DOHH2 (cell line): ENCODE results near the gene PRODH.
"Not testable (repeated sequence)": the region's sequence is repeated elsewhere in the genome, so short reads cannot be mapped to it uniquely, and the experiment has no call there.

ENCODE experiments used
- H3F3A ChIP-seq: fragments of 200-600 bp; sonication (generic), shearing (Covaris generic); 2 replicates; pipeline ENCODE4 v1.6.0; 2016; ENCODE audit warnings: antibody characterized with exemption, mild to moderate bottlenecking; ENCODE audit not compliant: control insufficient read depth, insufficient read depth
- H3K27ac ChIP-seq: fragments of 200-600 bp; sonication (generic); 2 replicates; pipeline ENCODE4 v1.5.1; 2014; ENCODE audit warnings: low read depth, mild to moderate bottlenecking, low read length, moderate library complexity
- H3K27me3 ChIP-seq: fragments of 200-600 bp; sonication (generic); 2 replicates; pipeline ENCODE4 v1.6.1; 2014; ENCODE audit warnings: mild to moderate bottlenecking, low read length, mixed read lengths; ENCODE audit not compliant: control insufficient read depth
- H3K36me3 ChIP-seq: fragments of 200-600 bp; sonication (generic); 2 replicates; pipeline ENCODE4 v1.6.1; 2014; ENCODE audit warnings: mild to moderate bottlenecking, low read length, moderate library complexity, mixed read lengths; ENCODE audit not compliant: control insufficient read depth
- H3K4me1 ChIP-seq: fragments of 200-600 bp; sonication (generic); 2 replicates; pipeline ENCODE4 v1.6.1; 2014; ENCODE audit warnings: mild to moderate bottlenecking, low read length, mixed read lengths; ENCODE audit not compliant: control insufficient read depth
- H3K4me2 ChIP-seq: fragments of 200-600 bp; sonication (generic); 2 replicates; pipeline ENCODE4 v1.6.0; 2014; ENCODE audit warnings: mild to moderate bottlenecking, low read length, moderate library complexity
- H3K4me3 ChIP-seq: fragments of 200-600 bp; sonication (generic); 2 replicates; pipeline ENCODE4 v1.5.1; 2014; ENCODE audit warnings: mild to moderate bottlenecking, low read length, mixed read lengths
- H3K79me2 ChIP-seq: fragments of 200-600 bp; sonication (generic); 2 replicates; pipeline ENCODE4 v1.6.1; 2014; ENCODE audit warnings: mild to moderate bottlenecking, low read length, mixed read lengths; ENCODE audit not compliant: control insufficient read depth
- H3K9me2 ChIP-seq: fragments of 200-600 bp; sonication (generic); replicated peaks from 2 replicates; pipeline ENCODE4 v1.6.1; 2014; ENCODE audit warnings: mild to moderate bottlenecking, low read length, mixed read lengths; ENCODE audit not compliant: control insufficient read depth
- H3K9me3 ChIP-seq: fragments of 200-600 bp; sonication (generic); 2 replicates; pipeline ENCODE4 v1.6.1; 2014; ENCODE audit warnings: antibody characterized with exemption, low read length, mixed read lengths; ENCODE audit not compliant: control insufficient read depth, insufficient read depth
- H4K20me1 ChIP-seq: fragments of 200-600 bp; sonication (generic); 2 replicates; pipeline ENCODE4 v1.6.0; 2014; ENCODE audit warnings: low read depth, mild to moderate bottlenecking, antibody characterized with exemption, low read length, moderate library complexity; ENCODE audit not compliant: control insufficient read depth, insufficient read depth
- EZH2phosphoT487 ChIP-seq: fragments of 200-600 bp; sonication (generic); IDR thresholded peaks from 2 replicates; pipeline ENCODE4 v1.6.1; 2017; ENCODE audit warnings: borderline replicate concordance, mild to moderate bottlenecking, antibody characterized with exemption, low read length, moderate library complexity, mixed read lengths
- TF ChIP-seq, protein P1 (sequence below): fragments of 200-600 bp; sonication (generic); IDR thresholded peaks from one replicate; pipeline ENCODE4 v1.5.1; 2014; ENCODE audit warnings: antibody characterized with exemption, mild to moderate bottlenecking, low read depth, low read length; ENCODE audit not compliant: poor library complexity, severe bottlenecking

The PRODH gene

GRCh38 chr22:18958738-18959137 lies 22.6 kb upstream of the PRODH start:
- not testable (repeated sequence) for H4K20me1 ChIP-seq, H3F3A ChIP-seq, H3K9me3 ChIP-seq, H3K4me2 ChIP-seq, H3K27ac ChIP-seq, H3K4me3 ChIP-seq, H3K27me3 ChIP-seq, H3K79me2 ChIP-seq, H3K36me3 ChIP-seq, H3K4me1 ChIP-seq, H3K9me2 ChIP-seq

- not testable (repeated sequence) for H3K4me1 ChIP-seq, H3K27me3 ChIP-seq, H3K79me2 ChIP-seq, H3K4me3 ChIP-seq, H4K20me1 ChIP-seq, H3K9me2 ChIP-seq, H3K9me3 ChIP-seq, H3K36me3 ChIP-seq, H3K27ac ChIP-seq, H3F3A ChIP-seq, H3K4me2 ChIP-seq
These were observed 22.2 kb upstream of the PRODH start for GRCh38 chr22:18958321-18958705.

- H3K4me1 ChIP-seq, H3K36me3 ChIP-seq, H3K4me2 ChIP-seq, H3K4me3 ChIP-seq, H4K20me1 ChIP-seq, H3K27ac ChIP-seq, H3K79me2 ChIP-seq, H3K9me3 ChIP-seq, H3K9me2 ChIP-seq, H3K27me3 ChIP-seq, H3F3A ChIP-seq: not testable (repeated sequence)
These were observed 21.7 kb upstream of the PRODH start for GRCh38 chr22:18957621-18958320.

- H3K4me1 ChIP-seq, H3K79me2 ChIP-seq, H3K27ac ChIP-seq, H3K4me2 ChIP-seq, H3K27me3 ChIP-seq, H4K20me1 ChIP-seq, H3K36me3 ChIP-seq, H3K9me3 ChIP-seq, H3F3A ChIP-seq, H3K9me2 ChIP-seq, H3K4me3 ChIP-seq: not testable (repeated sequence)
These were observed 20.9 kb upstream of the PRODH start for GRCh38 chr22:18956956-18957355.

- H3K9me3 ChIP-seq, H3K36me3 ChIP-seq, H3F3A ChIP-seq, H3K4me3 ChIP-seq, H3K4me1 ChIP-seq, H3K4me2 ChIP-seq, H3K79me2 ChIP-seq, H3K27ac ChIP-seq, H4K20me1 ChIP-seq, H3K9me2 ChIP-seq, H3K27me3 ChIP-seq: not testable (repeated sequence)
These were observed 20.2 kb upstream of the PRODH start for GRCh38 chr22:18956121-18956895.

DNA sequence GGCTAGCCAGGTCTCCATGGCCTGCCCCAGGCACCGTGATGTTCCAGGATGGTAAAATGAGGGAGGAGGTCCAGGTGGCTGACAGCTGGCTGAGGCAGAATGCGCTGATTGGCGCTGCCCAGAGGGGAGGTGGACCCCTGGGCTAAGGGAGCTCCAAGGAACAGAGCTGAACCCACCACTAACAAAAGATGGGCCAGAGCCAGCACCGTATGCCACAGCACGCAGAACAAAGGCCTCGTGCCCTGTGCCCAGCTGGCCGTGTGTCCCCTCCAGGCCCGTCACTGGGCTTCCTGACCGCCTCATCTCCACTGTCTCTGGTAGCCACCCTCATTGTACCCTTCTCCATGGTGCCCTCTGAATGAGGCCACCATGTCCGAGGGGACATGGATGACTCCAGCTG lies 19.6 kb upstream of the PRODH start:
- Histone ChIP-seq H3F3A (no peaks in the 10 kb centered on the region), H3K9me2 (no peaks in the 10 kb centered on the region), H3K9me3 (no peaks in the 10 kb centered on the region), H3K79me2 (no peaks in the 10 kb centered on the region), H3K4me2 (no peak overlapping the region), H4K20me1 (no peaks in the 10 kb centered on the region), H3K4me3 (no peak overlapping the region), H3K4me1 (no peaks in the 10 kb centered on the region; the same call in 1 of the 2 replicates), H3K36me3 (no peaks in the 10 kb centered on the region), H3K27me3 (no peaks in the 10 kb centered on the region), H3K27ac (no peak overlapping the region)
- no peak for TF ChIP-seq EZH2phosphoT487
- TF ChIP-seq, protein P1, sequence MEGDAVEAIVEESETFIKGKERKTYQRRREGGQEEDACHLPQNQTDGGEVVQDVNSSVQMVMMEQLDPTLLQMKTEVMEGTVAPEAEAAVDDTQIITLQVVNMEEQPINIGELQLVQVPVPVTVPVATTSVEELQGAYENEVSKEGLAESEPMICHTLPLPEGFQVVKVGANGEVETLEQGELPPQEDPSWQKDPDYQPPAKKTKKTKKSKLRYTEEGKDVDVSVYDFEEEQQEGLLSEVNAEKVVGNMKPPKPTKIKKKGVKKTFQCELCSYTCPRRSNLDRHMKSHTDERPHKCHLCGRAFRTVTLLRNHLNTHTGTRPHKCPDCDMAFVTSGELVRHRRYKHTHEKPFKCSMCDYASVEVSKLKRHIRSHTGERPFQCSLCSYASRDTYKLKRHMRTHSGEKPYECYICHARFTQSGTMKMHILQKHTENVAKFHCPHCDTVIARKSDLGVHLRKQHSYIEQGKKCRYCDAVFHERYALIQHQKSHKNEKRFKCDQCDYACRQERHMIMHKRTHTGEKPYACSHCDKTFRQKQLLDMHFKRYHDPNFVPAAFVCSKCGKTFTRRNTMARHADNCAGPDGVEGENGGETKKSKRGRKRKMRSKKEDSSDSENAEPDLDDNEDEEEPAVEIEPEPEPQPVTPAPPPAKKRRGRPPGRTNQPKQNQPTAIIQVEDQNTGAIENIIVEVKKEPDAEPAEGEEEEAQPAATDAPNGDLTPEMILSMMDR: no peak
